GM18507 (cell line): ENCODE data around the gene C10orf67.
"Not testable (repeated sequence)": the region's sequence is repeated elsewhere in the genome, so short reads cannot be mapped to it uniquely, and the experiment has no call there.

Experiments used
- DNase-seq: peaks from one replicate; pipeline ENCODE4 v3.0.0; 2011; ENCODE audit warnings: low read depth; ENCODE audit not compliant: insufficient read length; ENCODE audit errors: extremely low spot score
- FAIRE-seq: peaks from 2 replicates; lab custom pipeline; 2011; peaks lifted over from hg19 to GRCh38; lab: Jason Lieb, UNC

The C10orf67 gene

DNA sequence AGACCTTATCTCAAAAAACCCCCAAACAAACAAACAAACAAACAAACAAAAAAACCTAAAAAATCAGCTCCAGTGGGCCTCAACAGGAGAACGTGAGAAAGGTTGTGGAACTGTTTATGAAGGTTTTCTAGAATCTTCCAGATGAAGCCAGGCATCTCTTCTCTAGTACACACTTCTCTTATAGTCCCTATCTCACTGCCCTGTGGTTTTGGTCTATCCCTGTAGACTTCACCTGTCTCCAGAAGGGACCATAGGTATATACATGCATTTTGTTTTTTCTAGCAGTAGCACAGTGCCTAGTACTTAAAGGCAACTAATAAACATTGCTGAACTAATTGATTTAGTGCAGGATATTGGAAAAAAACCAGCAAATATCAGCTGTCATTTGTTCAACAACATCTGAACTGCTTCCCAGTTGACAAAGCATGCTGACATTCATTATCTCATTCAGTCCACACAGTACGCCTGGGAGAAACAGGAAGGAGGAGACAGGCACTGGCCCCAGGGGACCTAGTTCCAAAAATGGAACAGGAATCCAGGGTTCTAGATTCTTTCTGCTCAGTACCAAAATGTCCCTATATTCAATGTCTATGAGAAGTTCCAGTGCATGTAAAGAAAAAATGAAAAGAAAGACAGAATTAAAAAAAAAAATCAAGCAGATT lies 59.8 kb downstream of the C10orf67 start:
- DNase-seq: no peak
- FAIRE-seq: no peak

DNA sequence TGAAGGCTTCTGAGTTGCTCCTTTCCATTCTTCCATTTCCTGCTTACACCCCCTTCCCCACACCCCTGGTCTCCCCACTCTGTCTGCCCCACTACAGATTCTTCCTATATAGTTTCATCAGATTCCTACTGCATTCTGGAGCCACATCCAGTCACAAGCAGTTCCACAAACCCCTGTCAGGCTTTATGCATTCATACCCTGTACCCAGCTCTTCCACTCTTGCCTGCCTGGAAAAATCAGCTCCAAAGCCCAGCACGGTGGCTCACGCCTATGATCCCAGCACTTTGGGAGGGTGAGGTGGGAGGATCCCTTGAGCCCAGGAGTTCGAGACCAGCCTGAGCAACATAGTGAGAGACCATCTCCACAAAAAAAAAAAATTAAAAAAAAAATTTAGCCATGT lies 60.4 kb downstream of the C10orf67 start:
- no peak for DNase-seq
- FAIRE-seq: no peak

DNA sequence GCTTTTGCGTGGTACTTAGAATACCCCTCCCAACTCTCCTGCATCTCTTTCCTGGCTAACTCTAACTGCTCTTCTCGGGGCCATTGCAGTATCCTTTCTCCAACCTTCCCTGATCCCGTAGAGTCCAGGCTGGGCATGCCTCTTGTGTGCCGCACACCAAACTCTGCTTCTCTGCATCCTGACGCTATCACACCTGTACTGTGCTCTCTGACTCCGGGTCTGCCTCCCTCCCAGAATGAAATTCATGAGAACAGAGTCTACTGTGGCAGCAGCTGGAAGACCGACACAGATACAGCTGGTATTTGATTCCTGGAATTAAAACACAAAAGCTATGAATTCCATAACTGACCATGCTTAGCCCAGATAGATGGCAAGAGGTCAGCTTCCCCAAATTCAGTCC lies 60.9 kb downstream of the C10orf67 start:
- no peak for FAIRE-seq
- no peak for DNase-seq

GRCh38 chr10:23281044-23281433 lies 63.6 kb downstream of the C10orf67 start:
- DNase-seq: no peak

GRCh38 chr10:23280419-23281043 lies 64.1 kb downstream of the C10orf67 start:
- no peak for DNase-seq
- no peak for FAIRE-seq

More at GRCh38 chr10:23281044-23281433, 63.6 kb downstream of the C10orf67 start:
- FAIRE-seq: no peak

DNA sequence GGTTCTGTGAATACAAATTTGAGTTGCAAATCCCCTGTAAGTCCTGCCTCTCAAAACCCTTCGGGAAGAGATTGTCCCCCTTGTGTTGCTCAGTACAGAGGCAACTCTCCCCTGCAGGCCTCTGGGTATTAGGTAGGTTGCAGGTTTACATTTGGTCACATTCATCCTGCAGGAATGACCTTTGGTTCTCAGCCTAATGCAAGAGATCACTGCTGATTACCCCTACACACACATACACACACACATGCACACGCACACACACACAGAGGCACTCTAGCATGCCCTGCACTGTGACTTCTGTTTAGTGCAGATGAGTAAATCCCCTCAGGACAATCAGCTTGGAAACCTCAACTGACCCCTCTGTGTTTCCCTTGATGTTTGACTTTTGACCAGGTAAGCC lies 69.2 kb downstream of the C10orf67 start:
- FAIRE-seq (no peak), DNase-seq (no peak)

- not testable (repeated sequence) for DNase-seq, FAIRE-seq
Observed at GRCh38 chr10:23274179-23274578, 70.4 kb downstream of the C10orf67 start.

- FAIRE-seq (no peak), DNase-seq (no peak)
Observed at GRCh38 chr10:23270531-23270930, 74.1 kb downstream of the C10orf67 start.

DNA sequence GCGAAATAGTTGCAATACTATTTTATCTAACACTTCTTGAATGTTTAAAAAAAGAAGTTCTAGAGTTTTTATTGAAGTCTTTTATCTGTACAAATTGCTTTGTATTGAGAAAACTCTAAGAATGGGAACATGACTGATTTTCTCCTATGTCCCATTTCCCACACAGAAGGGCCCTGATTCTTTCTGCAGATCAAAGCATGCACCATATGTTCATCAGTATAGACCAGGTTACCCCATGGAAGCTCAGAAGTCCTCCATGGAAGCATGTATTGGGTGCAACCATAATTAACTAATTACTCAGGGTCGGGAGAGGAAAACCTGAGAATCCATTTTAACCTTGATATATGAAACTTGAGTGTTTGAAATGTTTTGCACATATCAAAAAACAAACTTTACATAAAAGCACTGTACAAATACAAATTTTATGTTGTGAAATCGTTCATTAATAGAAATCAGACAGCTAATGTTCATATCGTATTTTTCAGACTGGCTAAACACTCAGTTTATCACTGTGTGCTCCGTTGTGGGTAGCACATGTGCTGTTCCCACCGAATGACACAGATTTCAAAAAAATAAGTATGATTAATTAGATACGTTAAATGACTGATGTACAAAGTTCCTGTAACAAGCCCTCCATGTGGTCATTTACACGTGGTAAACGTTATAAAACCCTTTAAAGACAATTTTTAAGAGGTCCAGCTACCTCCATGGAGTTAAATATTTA lies 81.0 kb downstream of the C10orf67 start:
- FAIRE-seq: no peak
- DNase-seq: no peak

DNA sequence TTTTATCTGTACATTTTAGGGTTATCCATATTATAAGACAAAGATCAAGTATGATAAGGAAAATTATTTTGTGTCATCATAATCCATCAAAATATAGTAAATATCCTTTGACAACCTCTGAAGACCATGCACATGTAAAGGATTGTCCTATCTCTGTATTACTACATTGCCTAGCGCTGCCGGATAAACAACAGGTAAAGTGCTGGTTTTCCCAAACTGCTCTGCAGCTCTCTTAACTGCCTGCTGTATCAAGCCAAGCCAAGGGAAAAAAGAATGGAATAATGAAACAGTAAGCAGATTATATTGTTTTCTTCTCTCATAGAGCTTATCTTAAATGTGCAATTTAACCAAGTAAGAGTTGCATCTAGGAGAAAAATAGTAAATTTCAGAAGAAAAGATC lies 81.7 kb downstream of the C10orf67 start:
- DNase-seq (no peak), FAIRE-seq (no peak)

DNA sequence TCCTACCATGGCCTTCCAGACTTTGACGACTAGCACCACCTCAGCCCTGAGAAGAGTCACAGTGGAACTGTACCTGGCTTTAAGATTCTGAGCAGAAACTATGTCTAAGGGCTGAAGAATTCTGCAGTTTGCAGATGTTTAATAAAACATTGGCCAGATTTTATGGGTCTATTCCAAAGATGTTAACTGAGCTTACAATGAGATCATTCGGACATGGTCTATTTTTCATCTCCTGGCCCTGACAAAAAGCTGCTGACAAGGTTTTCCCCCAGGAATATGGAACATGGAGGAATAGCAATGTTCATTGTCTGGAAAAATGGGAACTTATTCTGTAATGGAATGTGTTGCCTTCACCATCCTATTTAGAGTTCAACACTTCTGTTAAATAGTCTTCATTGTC lies 86.1 kb downstream of the C10orf67 start:
- FAIRE-seq: no peak
- DNase-seq: no peak

GRCh38 chr10:23253780-23254179 lies 90.8 kb downstream of the C10orf67 start:
- no peak for FAIRE-seq
- no peak for DNase-seq

DNA sequence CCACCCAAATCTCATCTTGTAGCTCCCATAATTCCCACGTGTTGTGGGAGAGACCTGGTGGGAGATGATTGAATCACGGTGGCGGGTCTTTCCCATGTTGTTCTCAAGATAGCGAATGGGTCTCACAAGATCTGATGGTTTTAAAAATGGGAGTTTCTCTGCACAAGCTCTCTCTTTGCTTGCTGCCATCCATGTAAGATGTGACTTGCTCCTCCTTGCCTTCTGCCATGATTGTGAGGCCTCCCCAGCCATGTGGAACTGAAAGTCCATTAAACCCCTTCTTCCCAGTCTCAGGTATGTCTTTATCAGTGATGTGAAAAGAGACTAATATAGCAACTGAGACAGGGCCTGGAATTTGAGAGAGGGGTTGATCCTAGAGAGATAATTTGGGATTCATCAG lies 91.7 kb downstream of the C10orf67 start:
- FAIRE-seq: not testable (repeated sequence)

DNA sequence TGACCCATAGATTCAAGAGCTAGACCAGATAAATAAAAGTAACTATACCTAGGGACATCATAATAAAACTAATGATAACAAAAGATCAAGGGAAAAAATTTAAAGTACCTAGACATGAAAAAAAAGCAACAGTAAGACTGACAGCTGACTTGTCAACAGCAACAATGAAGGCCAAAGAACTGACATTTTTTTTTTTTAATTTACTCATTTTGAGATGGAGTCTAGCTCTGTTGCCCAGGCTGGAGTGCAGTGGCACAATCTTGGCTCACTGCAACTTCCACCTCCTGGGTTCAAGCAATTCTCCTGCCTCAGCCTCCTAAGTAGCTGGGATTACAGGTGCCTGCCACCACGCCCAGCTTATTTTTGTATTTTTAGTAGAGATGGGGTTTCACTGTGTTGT lies 102.8 kb downstream of the C10orf67 start:
- not testable (repeated sequence) for DNase-seq, FAIRE-seq

More for the DNA sequence above, 91.7 kb downstream of the C10orf67 start:
- not testable (repeated sequence) for DNase-seq

GRCh38 chr10:23238015-23238414 lies 106.6 kb downstream of the C10orf67 start:
- DNase-seq (no peak), FAIRE-seq (no peak)

- DNase-seq (no peak), FAIRE-seq (no peak)
Observed at GRCh38 chr10:23230582-23230981, 114.0 kb downstream of the C10orf67 start.

DNA sequence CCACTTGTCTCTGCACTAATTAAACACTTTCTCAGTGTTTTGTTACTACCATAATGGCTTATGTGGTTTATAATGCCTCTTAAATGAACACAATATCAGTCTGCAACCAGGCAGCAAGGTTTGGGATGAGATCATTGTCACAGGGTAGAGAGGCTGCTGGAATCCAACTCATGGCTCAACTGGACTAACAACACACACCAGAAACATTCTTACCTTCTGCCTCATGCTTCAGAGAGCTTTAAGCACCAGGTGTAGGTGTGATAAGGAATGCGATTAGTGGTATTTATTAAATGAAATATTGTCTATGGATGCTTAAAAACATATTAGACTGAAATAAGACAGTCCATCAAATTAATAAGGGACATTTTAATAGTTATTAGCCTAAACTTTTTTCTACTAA lies 127.1 kb downstream of the C10orf67 start:
- no peak for DNase-seq
- FAIRE-seq: no peak

DNA sequence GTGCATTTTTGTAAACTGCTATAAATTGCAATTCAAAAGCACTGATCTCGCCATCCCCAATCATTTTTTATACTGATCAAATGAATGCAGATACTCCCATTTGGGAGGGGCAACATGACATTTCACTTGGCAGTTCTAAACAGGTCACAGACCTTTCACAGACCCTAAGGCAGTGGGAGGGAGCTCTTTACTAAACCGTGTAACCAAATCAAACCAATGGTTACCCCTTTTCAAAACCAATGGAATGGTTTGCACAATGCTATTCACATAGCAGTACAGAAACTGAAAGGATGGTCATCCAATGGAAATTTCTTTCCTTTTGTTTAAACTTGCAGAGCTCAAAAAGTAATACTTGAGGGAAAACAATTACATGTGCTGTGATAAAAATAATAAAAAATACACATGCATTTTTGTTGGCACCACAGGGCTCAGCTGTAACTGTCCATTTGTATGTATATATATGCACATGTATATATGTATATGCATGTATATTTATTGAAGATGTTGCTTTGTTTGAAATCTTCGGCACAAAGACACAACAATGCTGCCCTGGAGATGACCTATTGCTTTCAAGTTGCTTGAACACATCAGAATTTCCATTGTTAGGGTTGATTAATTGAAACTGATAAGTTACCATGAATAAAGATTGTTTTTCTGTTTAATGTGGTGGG lies 138.5 kb downstream of the C10orf67 start:
- DNase-seq: no peak

GRCh38 chr10:23204773-23205172 lies 139.8 kb downstream of the C10orf67 start:
- no peak for FAIRE-seq
- DNase-seq: no peak

More for the DNA sequence above, 138.5 kb downstream of the C10orf67 start:
- FAIRE-seq: no peak
